Karpas-422 (cell line): ENCODE measurements around the gene GOLIM4. TPM values are rescaled to one million over a fixed set of nuclear protein-coding genes. Genes with fewer than 3 reads are reported as not detected.
A peak's percentile ranks its signal among the peaks of the same experiment; 100 is the strongest.

Source experiments
- DNase-seq: peaks from one replicate; pipeline ENCODE4 v3.0.0-alpha.2; 2015
- H2AFZ ChIP-seq: fragments of 200-600 bp; sonication (generic); 2 replicates; pipeline ENCODE4 v1.6.1; 2014; ENCODE audit warnings: antibody characterized with exemption, low read length, mixed read lengths
- H3K27ac ChIP-seq: fragments of 200-600 bp; sonication (generic); 2 replicates; pipeline ENCODE4 v1.5.1; 2014; ENCODE audit warnings: mild to moderate bottlenecking, low read length, moderate library complexity
- H3K27me3 ChIP-seq: fragments of 200-600 bp; sonication (generic); 2 replicates; pipeline ENCODE4 v1.6.1; 2014; ENCODE audit warnings: low read length, mixed read lengths
- H3K36me3 ChIP-seq: fragments of 200-600 bp; sonication (generic); 2 replicates; pipeline ENCODE4 v1.6.1; 2014; ENCODE audit warnings: low read length, mixed read lengths; ENCODE audit not compliant: insufficient read depth
- H3K4me1 ChIP-seq: fragments of 200-600 bp; sonication (generic); 2 replicates; pipeline ENCODE4 v1.6.1; 2014; ENCODE audit warnings: mild to moderate bottlenecking, low read length, mixed read lengths
- H3K4me2 ChIP-seq: fragments of 200-600 bp; sonication (generic); 2 replicates; pipeline ENCODE4 v1.6.1; 2014; ENCODE audit warnings: low read length, low read depth, mild to moderate bottlenecking; ENCODE audit not compliant: poor library complexity, severe bottlenecking
- H3K4me3 ChIP-seq: fragments of 200-600 bp; sonication (generic); 2 replicates; pipeline ENCODE4 v1.5.1; 2014; ENCODE audit warnings: mild to moderate bottlenecking, antibody characterized with exemption, low read length, mixed read lengths
- H3K79me2 ChIP-seq: fragments of 200-600 bp; sonication (generic); 2 replicates; pipeline ENCODE4 v1.6.1; 2014; ENCODE audit warnings: mild to moderate bottlenecking, low read length, mixed read lengths
- H3K9ac ChIP-seq: fragments of 200-600 bp; sonication (generic); 2 replicates; pipeline ENCODE4 v1.6.0; 2014; ENCODE audit warnings: low read length
- H3K9me2 ChIP-seq: fragments of 200-600 bp; sonication (generic), shearing (Covaris generic); replicated peaks from 2 replicates; pipeline ENCODE4 v1.6.0; 2014; ENCODE audit warnings: mild to moderate bottlenecking, low read length, moderate library complexity; ENCODE audit not compliant: insufficient read depth
- H3K9me3 ChIP-seq: fragments of 300-700, 200-600 bp; sonication (generic); 2 replicates; pipeline ENCODE4 v1.6.1; 2014; ENCODE audit warnings: low read length, mixed read lengths
- H4K20me1 ChIP-seq: fragments of 200-600 bp; sonication (generic); 2 replicates; pipeline ENCODE4 v1.6.1; 2014; ENCODE audit warnings: mild to moderate bottlenecking, antibody characterized with exemption, low read length, low read depth; ENCODE audit not compliant: insufficient read depth
- total RNA-seq: library from RNA; depleted of rRNA; stranded (reverse); fragments of >200 nt; shearing (Covaris generic); gene quantifications from 2 replicates; pipeline ENCODE4 v1.2.3, GENCODE V29; 2014; ENCODE audit warnings: low replicate concordance

GOLIM4 gene
- total RNA-seq, 1 experiment from 2014 or later = 2.6 TPM

- H3K9me2 ChIP-seq = no peaks in the 10 kb centered on the region
- H3K27ac ChIP-seq = no peak overlapping the region
- no peaks in the 10 kb centered on the region for H4K20me1 ChIP-seq
- no peak overlapping the region for H3K4me2 ChIP-seq
- DNase-seq = no peak
- H3K9me3 ChIP-seq = no peaks in the 10 kb centered on the region
- H3K27me3 ChIP-seq = 0 out of 2 replicates have a peak, but pooled peaks cover 2% of the 10 kb centered on the region
- no peaks in the 10 kb centered on the region for H3K36me3 ChIP-seq
- H3K79me2 ChIP-seq = no peaks in the 10 kb centered on the region
- no peak overlapping the region for H3K4me3 ChIP-seq
- H3K9ac ChIP-seq = no peak overlapping the region
- no peaks in the 10 kb centered on the region for H3K4me1 ChIP-seq
- no peak overlapping the region for H2AFZ ChIP-seq
Measured at GRCh38 chr3:168112894-168113293, 17.2 kb upstream of the GOLIM4 start.

GRCh38 chr3:168104361-168104760, 8.6 kb upstream of the GOLIM4 start:
- no peak overlapping the region for H3K9ac ChIP-seq
- H3K27me3 ChIP-seq = 0 out of 2 replicates have a peak, but pooled peaks cover 2% of the 10 kb centered on the region
- H4K20me1 ChIP-seq = no peaks in the 10 kb centered on the region
- no peaks in the 10 kb centered on the region for H3K4me1 ChIP-seq
- no peak overlapping the region for H3K27ac ChIP-seq
- H3K79me2 ChIP-seq = no peaks in the 10 kb centered on the region
- H2AFZ ChIP-seq = no peak overlapping the region
- no peak overlapping the region for H3K4me2 ChIP-seq
- no peak for DNase-seq
- H3K36me3 ChIP-seq = no peaks in the 10 kb centered on the region
- no peaks in the 10 kb centered on the region for H3K9me2 ChIP-seq
- no peaks in the 10 kb centered on the region for H3K9me3 ChIP-seq
- H3K4me3 ChIP-seq = no peak overlapping the region

- Histone ChIP-seq H4K20me1 (no peaks in the 10 kb centered on the region), H2AFZ (no peak overlapping the region), H3K9ac (no peak overlapping the region), H3K9me2 (no peaks in the 10 kb centered on the region), H3K4me3 (no peak overlapping the region), H3K36me3 (no peaks in the 10 kb centered on the region), H3K79me2 (no peaks in the 10 kb centered on the region), H3K4me2 (no peak overlapping the region), H3K27me3 (no peaks in the 10 kb centered on the region), H3K27ac (no peak overlapping the region), H3K4me1 (no peaks in the 10 kb centered on the region), H3K9me3 (no peaks in the 10 kb centered on the region)
- DNase-seq = no peak
Measured at GRCh38 chr3:168102735-168103410, 7.1 kb upstream of the GOLIM4 start.

- DNase-seq = no peak
- Histone ChIP-seq H3K4me3 (no peak overlapping the region), H3K9me3 (no peaks in the 10 kb centered on the region), H2AFZ (no peak overlapping the region), H3K27ac (no peak overlapping the region), H4K20me1 (no peaks in the 10 kb centered on the region), H3K79me2 (no peaks in the 10 kb centered on the region), H3K27me3 (no peaks in the 10 kb centered on the region), H3K9ac (no peak overlapping the region), H3K4me1 (peaks cover 10% of the 10 kb centered on the region), H3K4me2 (no peak overlapping the region), H3K9me2 (no peaks in the 10 kb centered on the region), H3K36me3 (no peaks in the 10 kb centered on the region)
Measured at GRCh38 chr3:168100777-168101492, 5.2 kb upstream of the GOLIM4 start.

GRCh38 chr3:168097381-168097780, 1.7 kb upstream of the GOLIM4 start:
- no peak overlapping the region for H3K27ac ChIP-seq
- H3K9ac ChIP-seq = no peak overlapping the region
- peaks cover 29% of the 10 kb centered on the region for H3K4me1 ChIP-seq
- H3K79me2 ChIP-seq = peaks cover 18% of the 10 kb centered on the region
- H3K9me2 ChIP-seq = no peaks in the 10 kb centered on the region
- H3K4me2 ChIP-seq = no peak overlapping the region
- H3K36me3 ChIP-seq = no peaks in the 10 kb centered on the region
- H2AFZ ChIP-seq = 0 out of 2 replicates have a peak overlapping the region, but pooled peaks have one; percentile 98
- H3K4me3 ChIP-seq = no peak overlapping the region
- DNase-seq = no peak
- no peaks in the 10 kb centered on the region for H3K9me3 ChIP-seq
- no peaks in the 10 kb centered on the region for H3K27me3 ChIP-seq
- H4K20me1 ChIP-seq = 0 out of 2 replicates have a peak, but pooled peaks cover 9% of the 10 kb centered on the region

- Histone ChIP-seq H3K27ac (no peak overlapping the region), H3K27me3 (no peaks in the 10 kb centered on the region), H3K79me2 (peaks cover 29% of the 10 kb centered on the region), H3K4me3 (peak overlapping the region; percentile 93), H3K9me3 (no peaks in the 10 kb centered on the region), H2AFZ (peak overlapping the region; percentile 98), H4K20me1 (peaks cover 21% of the 10 kb centered on the region; the same call in 1 of the 2 replicates), H3K4me2 (peak overlapping the region; percentile 92), H3K9me2 (no peaks in the 10 kb centered on the region), H3K9ac (peak overlapping the region; percentile 82), H3K4me1 (peaks cover 37% of the 10 kb centered on the region), H3K36me3 (no peaks in the 10 kb centered on the region)
- DNase-seq = peak; percentile 88
Measured at GRCh38 chr3:168096210-168096652, 507 bp upstream of the GOLIM4 start.

- H3K9ac ChIP-seq = peak overlapping the region; percentile 82
- DNase-seq = peak; percentile 88
Measured at GRCh38 chr3:168094877-168095610, 680 bp downstream of the GOLIM4 start.

GRCh38 chr3:168094580-168094876, 1.2 kb downstream of the GOLIM4 start:
- H3K27ac ChIP-seq = 0 out of 2 replicates have a peak overlapping the region, but pooled peaks have one; percentile 62
- H3K4me2 ChIP-seq = peak overlapping the region; percentile 92
- DNase-seq = no peak
- peak overlapping the region; percentile 82 for H3K9ac ChIP-seq
- peaks cover 37% of the 10 kb centered on the region for H3K4me1 ChIP-seq
- peak overlapping the region; percentile 97 for H2AFZ ChIP-seq
- no peaks in the 10 kb centered on the region for H3K27me3 ChIP-seq
- no peaks in the 10 kb centered on the region for H3K9me3 ChIP-seq
- H3K36me3 ChIP-seq = no peaks in the 10 kb centered on the region
- H3K9me2 ChIP-seq = no peaks in the 10 kb centered on the region
- H3K4me3 ChIP-seq = peak overlapping the region; percentile 93
- H4K20me1 ChIP-seq = peaks cover 26% of the 10 kb centered on the region; the same call in 1 of the 2 replicates
- peaks cover 29% of the 10 kb centered on the region for H3K79me2 ChIP-seq

More at GRCh38 chr3:168094877-168095610, 680 bp downstream of the GOLIM4 start:
- peaks cover 29% of the 10 kb centered on the region for H3K79me2 ChIP-seq
- peaks cover 37% of the 10 kb centered on the region for H3K4me1 ChIP-seq
- H3K9me2 ChIP-seq = no peaks in the 10 kb centered on the region
- peak overlapping the region; percentile 97 for H2AFZ ChIP-seq
- H4K20me1 ChIP-seq = peaks cover 24% of the 10 kb centered on the region; the same call in 1 of the 2 replicates
- H3K36me3 ChIP-seq = no peaks in the 10 kb centered on the region
- H3K4me3 ChIP-seq = peak overlapping the region; percentile 93
- H3K4me2 ChIP-seq = peak overlapping the region; percentile 92
- H3K27me3 ChIP-seq = no peaks in the 10 kb centered on the region
- no peaks in the 10 kb centered on the region for H3K9me3 ChIP-seq
- peak overlapping the region; percentile 62 for H3K27ac ChIP-seq
